GM21576 (cell line): ENCODE measurements around the gene LRRTM4.

ENCODE experiments used
- ATAC-seq: cut with Tn5 transposase; IDR thresholded peaks from one replicate; pipeline ENCODE4 v1.9.1; 2021; ENCODE audit warnings: mild to moderate bottlenecking, moderate library complexity; ENCODE audit not compliant: unreplicated experiment

Gene LRRTM4

GRCh38 chr2:77013457-77013856 is 508.7 kb downstream of the LRRTM4 start:
- ATAC-seq = no peak

DNA sequence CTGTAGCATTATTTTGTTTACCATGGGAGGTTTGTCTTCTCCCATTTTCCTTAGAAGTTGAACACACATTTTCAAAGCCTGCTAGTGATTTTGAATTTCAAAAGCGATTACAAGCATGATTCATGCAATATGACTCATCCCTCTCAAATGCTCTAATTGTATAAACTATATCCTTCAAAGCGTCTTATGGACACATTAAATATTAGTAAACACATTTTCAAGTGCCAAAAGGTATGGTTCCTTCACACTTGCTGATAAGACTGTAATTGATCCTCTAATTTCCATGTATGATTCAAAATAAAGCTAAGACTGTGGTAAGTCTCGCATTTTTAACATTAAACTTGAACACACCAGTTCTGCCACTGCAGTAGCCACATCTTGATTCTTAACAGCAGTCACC is 512.9 kb downstream of the LRRTM4 start:
- ATAC-seq = no peak

DNA sequence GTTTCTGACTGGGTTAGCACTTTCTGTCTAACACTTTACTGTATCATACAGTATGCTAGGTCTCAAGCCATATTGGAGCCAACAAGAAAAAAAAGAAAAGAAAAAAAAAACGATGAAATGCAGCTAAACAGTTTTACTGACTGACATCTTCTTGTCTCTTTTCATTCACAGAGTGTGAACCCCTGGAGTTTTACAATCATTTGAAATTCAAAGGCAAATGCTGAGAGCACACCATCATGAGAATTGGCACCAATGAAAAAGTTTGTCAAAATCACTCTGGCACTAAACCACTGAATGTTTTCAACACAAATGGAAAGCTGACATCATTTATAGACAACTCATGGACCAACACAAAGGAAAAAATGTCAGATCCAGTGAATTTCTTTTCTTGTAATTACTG is 513.3 kb downstream of the LRRTM4 start:
- ATAC-seq = no peak

DNA sequence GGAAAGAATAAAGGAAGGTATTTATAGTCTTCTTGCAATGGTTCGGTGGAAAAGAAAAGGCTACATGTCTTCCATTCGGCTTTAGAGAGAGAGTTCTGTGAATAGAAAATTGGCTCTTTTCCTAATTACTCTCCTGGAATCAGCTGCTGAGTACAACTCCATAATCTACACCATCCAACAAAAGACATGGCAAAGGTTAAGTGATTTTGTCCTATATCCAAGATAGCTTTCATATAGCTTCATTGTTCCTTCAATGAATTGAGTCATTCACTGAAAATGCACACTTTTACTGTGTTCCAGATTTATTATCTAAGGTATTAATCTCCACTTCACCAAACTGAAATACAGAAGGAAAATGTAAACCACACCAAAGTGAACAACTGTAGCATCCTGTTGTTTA is 514.5 kb downstream of the LRRTM4 start:
- ATAC-seq = no peak

GRCh38 chr2:77005522-77005921 is 516.7 kb downstream of the LRRTM4 start:
- ATAC-seq = no peak

- ATAC-seq = no peak
Observed at GRCh38 chr2:77001895-77002294, 520.3 kb downstream of the LRRTM4 start.

DNA sequence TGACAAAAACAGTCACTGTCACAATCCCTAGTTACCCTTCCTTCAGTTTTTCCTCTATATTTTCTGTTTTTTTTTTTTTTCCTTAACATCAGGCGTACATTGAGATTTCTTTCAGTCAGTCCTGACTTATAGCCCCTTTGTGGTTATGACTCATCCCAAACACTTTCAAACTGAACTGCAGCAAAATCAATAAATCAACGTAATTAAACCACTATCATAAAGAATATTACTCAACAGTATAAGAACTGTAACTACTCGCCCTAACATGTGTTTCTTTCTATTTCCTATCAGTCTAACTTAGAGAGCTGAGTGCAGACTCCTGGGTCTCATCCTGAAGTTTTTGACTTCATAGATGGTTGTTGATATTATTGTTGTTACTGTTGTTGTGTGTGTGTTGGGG is 523.5 kb downstream of the LRRTM4 start:
- ATAC-seq = no peak

DNA sequence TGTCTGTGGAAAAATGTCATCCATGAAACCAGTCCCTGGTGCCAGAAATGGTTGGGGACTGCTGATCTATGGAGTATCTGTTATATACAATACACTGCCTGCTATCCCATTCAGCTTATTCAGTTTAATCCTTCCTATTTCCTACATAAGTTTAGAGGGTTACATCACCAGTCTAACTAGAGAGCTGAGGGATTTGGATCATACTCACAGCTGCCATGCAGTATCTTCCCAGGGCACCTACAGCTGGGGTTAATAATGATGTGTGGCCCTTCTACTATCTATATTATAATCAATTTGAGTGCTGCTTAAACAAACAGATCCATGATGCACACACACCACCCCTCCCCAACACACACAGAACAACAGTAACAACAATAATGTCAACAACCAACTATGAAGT is 524.0 kb downstream of the LRRTM4 start:
- no peak for ATAC-seq

DNA sequence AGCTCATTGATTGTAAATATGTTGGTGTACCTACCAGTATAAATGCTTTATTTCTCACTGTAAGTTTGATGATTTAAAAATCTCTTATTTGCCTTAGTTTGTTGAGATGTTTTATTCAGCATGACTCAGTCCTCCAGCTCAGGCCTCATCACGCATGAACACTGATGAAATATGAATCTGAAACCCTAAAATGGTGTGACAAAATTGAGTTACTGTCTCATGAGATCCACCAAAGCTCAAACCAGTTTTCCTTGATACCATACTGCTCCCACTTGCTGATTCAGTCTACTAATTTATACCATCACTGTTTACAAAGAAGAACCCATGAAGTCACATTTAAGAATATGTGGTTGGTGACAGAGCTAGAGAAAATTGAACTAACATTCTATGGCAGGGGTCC is 524.9 kb downstream of the LRRTM4 start:
- ATAC-seq = no peak

GRCh38 chr2:76985387-76986136 is 536.6 kb downstream of the LRRTM4 start:
- ATAC-seq = no peak

GRCh38 chr2:76984359-76984758 is 537.8 kb downstream of the LRRTM4 start:
- no peak for ATAC-seq

- ATAC-seq = no peak
Observed at GRCh38 chr2:76980067-76980787, 541.9 kb downstream of the LRRTM4 start.

DNA sequence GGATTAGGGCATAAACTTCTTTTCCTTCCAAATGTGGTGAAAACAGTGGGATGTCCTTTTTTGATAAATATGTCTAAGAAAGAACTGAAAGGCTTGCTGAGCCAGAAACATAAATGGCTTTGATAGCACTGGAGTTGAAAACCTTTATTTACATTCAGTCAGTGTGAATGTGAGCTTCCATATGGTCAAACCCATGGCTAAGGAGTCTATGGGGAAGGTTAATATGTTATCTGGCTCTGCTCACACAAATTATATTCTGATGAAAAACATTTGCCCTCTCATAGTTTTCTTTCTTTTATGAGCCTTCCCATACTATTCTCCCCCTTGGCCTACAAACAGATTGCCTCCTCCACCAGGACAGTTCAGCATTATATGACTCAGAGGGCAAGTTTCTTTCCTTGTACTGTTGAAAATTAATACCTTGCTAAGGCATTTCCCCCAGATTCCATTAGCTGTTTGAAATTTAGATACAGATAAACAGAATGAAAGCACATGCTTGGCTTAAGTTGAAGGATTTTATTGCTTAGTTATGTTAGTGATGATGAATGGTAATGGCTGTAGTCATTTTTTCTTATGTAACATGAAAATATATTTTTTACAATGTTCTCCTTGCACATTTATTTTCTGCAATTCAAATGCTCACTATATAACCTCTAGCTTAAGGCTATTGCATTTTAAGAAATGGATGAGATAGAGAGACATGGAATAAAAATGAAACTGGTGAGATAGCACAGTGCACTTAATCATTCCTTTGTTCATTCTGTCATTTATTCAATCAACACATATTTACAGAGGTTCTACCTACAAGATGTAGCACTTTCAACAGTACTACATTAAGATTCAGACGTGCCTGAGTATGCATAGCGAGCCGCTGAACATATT is 544.1 kb downstream of the LRRTM4 start:
- ATAC-seq = no peak

DNA sequence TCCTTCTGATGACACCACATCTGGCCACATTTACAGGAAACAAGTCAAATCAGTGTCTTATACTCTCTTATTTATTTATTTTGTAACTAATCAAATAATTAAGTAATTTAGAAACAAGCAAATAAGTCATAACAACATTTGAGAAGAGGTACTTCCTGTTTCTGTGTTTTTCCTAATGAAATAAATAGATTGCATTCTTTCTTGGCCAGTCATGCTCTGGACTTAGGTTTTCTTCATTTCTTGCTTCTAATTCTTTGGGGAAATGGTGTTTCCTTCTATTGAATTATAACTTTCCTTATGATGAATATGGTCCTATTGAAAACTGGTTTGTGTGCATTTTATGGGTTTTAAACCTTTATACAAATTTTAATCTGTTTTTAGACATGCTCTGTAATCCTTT is 546.4 kb downstream of the LRRTM4 start:
- no peak for ATAC-seq

DNA sequence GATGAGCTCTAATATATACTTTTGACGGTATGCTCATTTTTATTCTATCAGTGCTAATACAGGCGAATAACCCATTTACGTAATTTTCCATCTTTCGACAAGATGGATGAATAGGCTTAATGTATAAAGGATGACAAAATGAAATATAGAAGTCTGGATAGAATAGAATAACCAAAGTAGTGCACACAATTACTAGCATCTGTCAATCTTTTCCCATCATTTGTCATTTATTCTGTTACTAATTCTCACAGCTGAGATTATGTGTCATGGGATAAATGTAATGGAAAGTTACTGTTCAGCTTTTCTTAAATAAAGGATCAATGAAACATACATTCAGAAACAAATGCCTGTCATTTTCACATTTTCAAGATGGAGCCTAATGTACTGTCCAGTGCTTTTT is 548.6 kb downstream of the LRRTM4 start:
- ATAC-seq = no peak

DNA sequence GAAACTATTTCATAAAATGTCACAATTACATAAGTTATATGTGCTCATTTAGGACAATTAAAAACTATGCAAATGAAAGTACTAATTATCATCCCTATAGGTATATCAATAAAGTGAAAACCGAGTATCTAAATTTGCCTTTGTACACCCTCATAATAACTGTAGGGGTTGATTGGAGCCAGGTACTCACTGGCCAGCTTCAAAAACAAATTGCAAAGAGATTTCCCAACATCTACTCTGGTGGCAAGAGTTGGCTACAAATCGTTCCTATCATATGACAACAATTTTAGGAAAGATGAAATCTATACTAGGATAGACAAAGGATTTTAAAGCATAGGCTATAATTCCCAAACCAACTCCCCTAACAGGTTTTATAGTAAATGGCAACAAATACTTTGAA is 556.4 kb downstream of the LRRTM4 start:
- no peak for ATAC-seq

DNA sequence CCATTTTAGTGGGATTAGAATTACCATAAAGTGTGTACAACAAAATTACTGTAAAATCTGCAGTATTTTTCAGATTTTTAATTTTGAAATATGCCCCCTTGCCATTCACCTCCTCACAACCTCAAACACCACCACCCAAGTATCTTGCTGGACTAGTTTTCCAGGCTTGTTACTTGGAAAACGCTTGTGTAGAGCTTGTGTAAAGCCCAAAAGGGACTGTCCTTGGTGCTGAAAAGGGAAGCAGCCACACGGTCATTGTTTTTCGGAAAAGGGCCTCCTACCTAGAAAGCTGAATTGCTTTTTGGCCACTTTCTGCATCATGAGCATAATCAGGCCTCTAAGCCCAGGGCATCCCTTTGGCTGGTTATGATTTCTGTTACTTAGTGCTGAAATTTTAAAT is 563.4 kb downstream of the LRRTM4 start:
- ATAC-seq = no peak

DNA sequence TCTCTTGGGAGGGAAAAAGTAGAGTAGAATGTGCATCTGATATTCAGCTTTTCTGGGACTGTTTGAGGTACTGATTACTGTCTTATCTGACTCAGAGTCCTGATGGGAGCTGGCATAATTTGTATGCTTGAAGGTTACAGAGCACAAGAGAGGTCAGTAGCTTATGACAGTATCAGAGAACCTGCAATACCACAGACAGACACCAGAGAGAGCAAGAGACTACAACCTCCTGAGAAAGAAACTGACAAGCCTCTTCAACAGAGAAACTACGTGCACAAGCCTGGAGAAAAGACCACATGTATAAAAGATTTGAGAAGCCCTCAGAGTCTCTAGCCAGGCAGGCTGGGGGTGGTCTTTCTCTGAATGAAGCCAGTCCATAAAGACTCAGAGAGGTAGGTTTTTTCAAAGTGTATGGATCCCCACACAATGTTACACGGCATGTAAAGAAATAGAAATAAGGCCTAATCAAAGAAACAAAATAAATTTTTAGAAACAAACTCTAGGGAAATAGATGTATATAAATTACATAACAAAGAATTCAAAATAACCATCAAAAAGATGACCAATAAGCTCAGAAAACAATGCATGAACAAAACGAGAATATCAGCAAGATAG is 568.3 kb downstream of the LRRTM4 start:
- peak; percentile 71 for ATAC-seq

DNA sequence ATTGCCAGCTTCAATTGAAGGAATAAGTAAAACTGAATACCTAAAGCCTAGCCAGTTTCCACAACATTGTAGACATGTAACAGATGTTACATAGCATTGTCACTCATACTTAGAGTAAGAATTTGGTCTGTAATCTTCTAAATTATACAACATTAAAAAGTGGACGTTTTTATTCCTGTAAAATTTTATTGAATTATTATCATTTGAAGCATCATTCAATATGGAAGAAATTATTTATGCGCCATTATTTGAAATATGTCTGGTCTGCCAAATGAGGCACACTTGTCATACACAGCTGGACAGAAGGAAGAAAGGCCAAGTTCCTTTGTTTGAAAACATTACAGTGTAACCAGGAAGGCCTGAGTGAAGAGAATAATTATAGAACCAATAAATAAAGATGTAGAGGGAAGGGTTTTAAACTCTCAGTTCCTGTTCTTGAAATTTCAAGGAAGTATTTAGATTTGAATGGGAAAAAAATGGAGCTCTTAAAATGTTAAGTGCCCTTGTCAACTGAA is 575.5 kb downstream of the LRRTM4 start:
- ATAC-seq = no peak

DNA sequence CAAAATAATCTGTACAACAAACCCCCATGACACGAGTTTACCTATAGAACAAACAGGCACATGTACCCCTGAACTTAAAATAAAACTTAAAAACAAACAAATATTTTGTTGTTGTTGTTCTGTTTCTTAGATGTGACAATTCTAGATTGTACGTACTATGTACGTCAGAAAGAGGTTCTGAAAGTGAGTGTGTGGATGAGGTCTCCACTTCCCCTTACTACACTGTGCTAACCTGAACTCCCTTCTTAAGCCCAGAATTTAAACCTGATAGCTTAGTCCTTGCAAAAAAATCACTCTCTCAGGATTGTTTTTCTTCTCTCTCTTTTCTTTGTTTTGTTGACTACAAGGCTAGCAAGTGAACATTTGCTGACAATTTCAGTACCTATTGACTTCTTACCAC is 581.6 kb downstream of the LRRTM4 start:
- ATAC-seq = no peak

GRCh38 chr2:76938153-76938552 is 584.0 kb downstream of the LRRTM4 start:
- no peak for ATAC-seq
